Common myeloid progenitor, CD34-positive (primary cell): ENCODE results near the gene ZXDB. TPM values are rescaled to one million over a fixed set of nuclear protein-coding genes. Genes with fewer than 3 reads are reported as not detected.
A peak's percentile ranks its signal among the peaks of the same experiment; 100 is the strongest.
"Not testable (repeated sequence)": the region's sequence is repeated elsewhere in the genome, so short reads cannot be mapped to it uniquely, and the experiment has no call there.

ENCODE experiments used
- CTCF ChIA-PET: fragments of 350-600 bp; sonication (Branson Sonifier 250); formaldehyde crosslinking; loops from one replicate; lab custom pipeline; 2021; ENCODE audit warnings: antibody characterized with exemption; lab: Charles Lee
- POLR2A ChIA-PET: fragments of 350-600 bp; sonication (Branson Sonifier 250); formaldehyde crosslinking; loops from one replicate; lab custom pipeline; 2021; ENCODE audit warnings: antibody characterized with exemption; lab: Charles Lee
- DNase-seq, 3 donors: peaks; one replicate each; pipeline versions ENCODE4 v3.0.0 to v3.0.0-alpha.2; 2013
- H3K27ac ChIP-seq, 2 experiments: 1 replicate in 1 of 2; 2 replicates in 1 of 2; pipeline ENCODE4 v1.7.0; 2013; ENCODE audit warnings: inconsistent platforms in 2 of 2, low read length in 2 of 2, mild to moderate bottlenecking in 2 of 2, low read depth in 1 of 2, moderate library complexity in 1 of 2; ENCODE audit not compliant: severe bottlenecking in 2 of 2, insufficient read depth in 1 of 2, poor library complexity in 1 of 2
- H3K27me3 ChIP-seq, 5 experiments: replicated peaks in 2 of 5; 1 replicate in 3 of 5; 2 replicates in 2 of 5; pipeline versions ENCODE4 v1.6.1 to v1.7.0; 2013; ENCODE audit warnings: low read length in 4 of 5, mild to moderate bottlenecking in 2 of 5, moderate library complexity in 2 of 5, inconsistent platforms in 1 of 5; ENCODE audit not compliant: insufficient read depth in 5 of 5, control insufficient read depth in 4 of 5
- H3K36me3 ChIP-seq, 4 experiments: 1 replicate in 2 of 4; 2 replicates in 2 of 4; pipeline versions ENCODE4 v1.6.1 to v1.7.0; 2013; ENCODE audit warnings: low read length in 3 of 4, control low read depth in 1 of 4, mild to moderate bottlenecking in 1 of 4; ENCODE audit not compliant: control insufficient read depth in 4 of 4, insufficient read depth in 4 of 4
- H3K4me1 ChIP-seq, 4 experiments: 1 replicate in 3 of 4; 2 replicates in 1 of 4; pipeline versions ENCODE4 v1.6.1 to v1.7.1; 2013; ENCODE audit warnings: low read length in 3 of 4, mild to moderate bottlenecking in 3 of 4, control low read depth in 1 of 4, inconsistent platforms in 1 of 4, moderate library complexity in 1 of 4; ENCODE audit not compliant: control insufficient read depth in 4 of 4, insufficient read depth in 4 of 4; ENCODE audit errors: control extremely low read depth in 1 of 4
- H3K4me3 ChIP-seq, 7 experiments: 1 replicate in 4 of 7; 2 replicates in 3 of 7; pipeline versions ENCODE4 v1.5.1 to v1.7.0; 2013; ENCODE audit warnings: mild to moderate bottlenecking in 7 of 7, low read length in 6 of 7, moderate library complexity in 6 of 7, inconsistent platforms in 2 of 7, low read depth in 2 of 7, control low read depth in 1 of 7; ENCODE audit not compliant: insufficient read depth in 4 of 7, control insufficient read depth in 1 of 7; ENCODE audit errors: extremely low read depth in 1 of 7
- H3K9me3 ChIP-seq, 5 experiments: 1 replicate in 4 of 5; 2 replicates in 1 of 5; pipeline versions ENCODE4 v1.6.1 to v1.7.1; 2013; ENCODE audit warnings: low read length in 4 of 5, mild to moderate bottlenecking in 2 of 5, inconsistent platforms in 1 of 5, low read depth in 1 of 5, moderate library complexity in 1 of 5; ENCODE audit not compliant: control insufficient read depth in 4 of 5, insufficient read depth in 2 of 5; ENCODE audit errors: control extremely low read depth in 1 of 5
- WGBS: methylation state at CpG from one replicate; pipeline ENCODE4 v1.1.5; 2013; ENCODE audit not compliant: insufficient coverage; 5-methylcytosine and 5-hydroxymethylcytosine counted together
- polyA plus RNA-seq: library from polyadenylated mRNA; unstranded; fragments of 120-200 nt; gene quantifications from one replicate; pipeline ENCODE4 v1.2.1, GENCODE V29; 2013

The ZXDB gene
- 17.0 TPM for polyA plus RNA-seq

DNA sequence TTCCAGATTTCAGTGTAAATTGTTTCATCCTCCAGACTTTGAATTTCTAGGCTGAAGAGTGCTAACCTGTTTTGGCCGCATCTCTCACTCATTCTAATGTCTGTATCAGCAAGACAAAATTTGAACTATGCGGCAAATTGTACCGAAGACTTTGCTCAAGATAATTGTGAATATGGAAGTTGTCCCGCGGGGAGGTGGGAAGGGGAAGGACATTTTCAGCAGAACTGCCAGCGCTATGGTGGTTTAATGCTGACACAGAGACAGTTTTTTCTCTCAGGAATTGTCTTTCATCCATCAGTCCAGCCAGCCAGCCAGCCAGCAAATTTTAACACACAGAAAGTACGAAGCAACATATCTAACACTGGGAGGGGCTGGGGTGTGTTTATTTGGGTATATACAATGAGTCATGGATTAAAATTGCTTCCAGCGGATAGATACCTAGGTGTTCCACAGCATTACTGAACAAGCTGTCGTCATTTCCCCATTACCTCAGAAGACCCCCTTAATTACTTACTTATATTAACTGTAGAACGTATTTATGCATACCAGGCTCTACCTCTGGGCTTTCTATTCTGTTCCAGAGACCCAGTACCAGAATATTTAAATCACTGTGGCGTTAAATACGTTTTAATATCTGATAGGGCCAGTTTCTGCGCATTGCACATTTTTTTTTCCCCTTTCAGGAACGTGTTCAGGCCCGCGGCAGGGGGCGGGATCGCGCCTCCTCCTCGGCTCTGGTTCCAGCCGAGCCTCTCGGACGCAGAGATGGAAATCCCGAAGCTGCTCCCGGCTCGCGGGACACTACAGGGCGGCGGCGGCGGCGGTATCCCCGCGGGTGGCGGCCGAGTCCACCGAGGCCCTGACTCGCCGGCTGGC is at the start of gene ZXDB:
Gene ZXDB (plus strand): TSS at position 728 of the 876 bp plus-strand sequence. CDS start 38 bp downstream, at position 766.
- CTCF ChIA-PET, H3K9me3 ChIP-seq, POLR2A ChIA-PET, H3K27me3 ChIP-seq, H3K36me3 ChIP-seq: not testable (repeated sequence)
- WGBS: 33% methylated on average over 3 of the region's 39 CpGs
- peaks cover 0 to 13% (median 1%) of the 10 kb centered on the region in 4 experiments for H3K4me1 ChIP-seq
- peak within 1 kb of the TSS; percentile 35 to 76 (median 58) for H3K4me3 ChIP-seq
- peak within 1 kb of the TSS; percentile 46 to 79 for H3K27ac ChIP-seq
- peak; percentile 30 to 74 (median 59) for DNase-seq

DNA sequence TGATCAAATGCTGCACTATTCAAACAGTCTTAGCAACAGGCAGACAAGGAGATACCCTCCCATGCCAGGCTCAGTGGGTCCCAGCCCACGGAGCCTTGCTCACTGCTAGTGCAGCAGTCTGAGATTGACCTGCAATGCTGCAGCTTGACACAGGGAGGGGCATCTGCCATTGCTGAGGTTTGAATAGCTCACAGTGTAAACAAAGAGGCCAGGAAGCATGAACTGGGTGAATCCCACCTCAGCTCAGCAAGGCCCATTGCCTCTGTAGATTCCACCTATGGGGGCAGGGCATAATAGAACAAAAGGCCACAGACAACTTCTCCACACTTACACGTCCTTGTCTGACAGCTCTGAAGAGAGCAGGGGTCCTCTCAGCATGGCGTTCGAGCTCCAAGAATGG is 26.6 kb upstream of the ZXDB start:
- Histone ChIP-seq H3K36me3 (no peaks in the 10 kb centered on the region), H3K27me3 (no peaks in the 10 kb centered on the region), H3K9me3 (peaks cover 0 to 1% (median 0%) of the 10 kb centered on the region in 5 experiments), H3K4me1 (no peaks in the 10 kb centered on the region), H3K27ac (no peak overlapping the region), H3K4me3 (no peak overlapping the region)
- 72% methylated on average over 4 of the region's 4 CpGs for WGBS
- ChIA-PET POLR2A (no interaction called here), CTCF (interaction anchor here (1.1 kb wide), 1 partner anchor 12 kb away, joined by 4 read pairs; no protein-coding TSS in a partner anchor)
- no peak for DNase-seq

DNA sequence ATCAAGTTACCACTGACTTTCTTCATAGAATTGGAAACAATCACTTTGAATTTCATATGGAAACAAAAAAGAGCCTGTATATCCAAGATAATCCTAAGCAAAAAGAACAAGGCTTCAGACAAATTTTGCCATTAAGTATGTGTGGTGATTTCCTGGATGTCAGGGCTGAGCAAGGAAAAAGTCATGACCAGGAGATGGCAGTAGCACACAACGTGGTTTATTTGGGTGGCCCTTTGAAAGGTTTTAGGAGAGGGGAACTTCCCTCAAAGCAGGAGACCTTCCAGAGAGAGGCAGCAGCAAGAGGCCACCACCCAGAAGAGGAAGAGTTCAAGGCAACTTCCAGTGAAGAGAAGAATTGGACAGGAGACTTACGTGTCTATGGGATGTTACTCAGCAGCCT is 18.1 kb upstream of the ZXDB start:
- H3K36me3 ChIP-seq: no peaks in the 10 kb centered on the region
- DNase-seq: peak; percentile 18 to 59 (median 52)
- H3K27me3 ChIP-seq: no peaks in the 10 kb centered on the region
- no peak overlapping the region for H3K4me3 ChIP-seq
- ChIA-PET POLR2A (no interaction called here), CTCF (no interaction called here)
- no peak overlapping the region for H3K27ac ChIP-seq
- H3K9me3 ChIP-seq: no peaks in the 10 kb centered on the region
- no peaks in the 10 kb centered on the region for H3K4me1 ChIP-seq
- WGBS: 33% methylated on average over 1 of the region's 2 CpGs

DNA sequence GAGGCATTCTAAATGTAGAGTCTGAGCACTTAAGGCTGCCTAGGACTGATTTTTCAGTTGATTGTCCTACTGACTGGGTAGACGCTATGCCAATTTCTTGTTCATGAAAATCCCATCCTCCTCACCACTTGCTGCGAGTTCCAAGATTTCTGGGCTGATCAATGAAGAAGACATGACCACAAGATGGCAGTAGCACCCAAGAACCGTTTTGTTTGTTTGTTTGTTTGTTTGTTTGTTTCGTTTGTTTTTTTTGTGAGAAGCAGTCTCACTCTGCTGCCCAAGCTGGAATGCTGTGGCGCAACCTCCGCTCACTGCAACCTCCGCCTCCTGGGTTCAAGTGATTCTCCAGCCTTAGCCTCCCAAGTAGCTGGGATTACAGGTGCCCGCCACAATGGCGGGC is 8.9 kb upstream of the ZXDB start:
- H3K27me3 ChIP-seq, H3K27ac ChIP-seq, H3K36me3 ChIP-seq, POLR2A ChIA-PET, H3K4me1 ChIP-seq, CTCF ChIA-PET, H3K9me3 ChIP-seq, H3K4me3 ChIP-seq: not testable (repeated sequence)
- peak in 1 of 3 donors; percentile 2 for DNase-seq
- 60% methylated on average over 2 of the region's 9 CpGs for WGBS

DNA sequence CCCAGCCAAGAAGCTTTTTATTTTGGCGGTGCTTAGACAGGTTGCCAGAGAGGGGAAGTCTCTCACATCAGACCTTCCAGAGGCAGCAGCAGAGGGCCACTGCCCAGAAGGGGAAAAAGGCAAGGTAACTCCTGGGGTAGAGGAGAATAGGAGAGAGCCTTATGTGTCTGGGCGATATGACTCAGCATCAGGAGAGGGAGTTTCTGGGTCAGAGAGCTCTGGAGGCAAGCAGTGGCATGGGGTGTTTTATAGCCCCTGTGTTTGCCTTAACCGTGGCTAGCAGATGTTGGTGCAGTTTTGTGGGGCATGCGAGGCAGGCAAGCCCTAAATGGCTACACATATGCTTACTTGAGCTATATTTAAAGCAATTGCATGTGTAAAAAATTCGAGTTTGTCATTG is 8.3 kb upstream of the ZXDB start:
- Histone ChIP-seq H3K9me3 (no peaks in the 10 kb centered on the region), H3K4me3 (no peak overlapping the region), H3K27me3 (no peaks in the 10 kb centered on the region), H3K36me3 (no peaks in the 10 kb centered on the region), H3K27ac (no peak overlapping the region), H3K4me1 (no peaks in the 10 kb centered on the region)
- WGBS: 79% methylated on average over 3 of the region's 5 CpGs
- CTCF ChIA-PET: interaction anchor here (0.6 kb wide), 1 partner anchor 237 kb away, joined by 3 read pairs; no protein-coding TSS in a partner anchor
- DNase-seq: peak in 2 of 3 donors; percentile 5 to 18
- POLR2A ChIA-PET: no interaction called here

DNA sequence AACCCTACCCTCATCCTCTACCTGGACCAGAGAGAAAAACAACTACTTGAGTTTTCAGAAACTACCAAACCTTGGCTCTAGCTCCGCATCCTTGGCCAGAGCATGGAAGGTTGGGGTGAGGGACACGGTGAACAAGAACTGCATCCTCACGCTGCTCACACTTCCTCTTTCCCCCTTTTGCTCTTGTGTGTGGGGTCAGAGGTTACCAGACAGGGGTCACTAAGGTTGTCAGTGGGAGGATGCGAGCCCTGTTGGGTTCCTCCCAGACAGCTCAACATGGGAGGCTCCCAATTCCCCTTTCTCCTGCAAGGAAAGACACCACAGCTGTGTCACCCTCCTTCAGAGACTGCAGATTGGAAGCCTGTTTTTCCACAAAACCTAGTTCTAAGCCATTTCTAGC is 5.5 kb upstream of the ZXDB start:
- POLR2A ChIA-PET: no interaction called here
- no peak overlapping the region for H3K27ac ChIP-seq
- H3K27me3 ChIP-seq: no peaks in the 10 kb centered on the region
- no peaks in the 10 kb centered on the region for H3K9me3 ChIP-seq
- DNase-seq: no peak
- WGBS: 80% methylated on average over 4 of the region's 4 CpGs
- CTCF ChIA-PET: no interaction called here
- H3K4me3 ChIP-seq: no peak overlapping the region
- H3K36me3 ChIP-seq: no peaks in the 10 kb centered on the region
- H3K4me1 ChIP-seq: peaks cover 0 to 5% (median 1%) of the 10 kb centered on the region in 4 experiments

DNA sequence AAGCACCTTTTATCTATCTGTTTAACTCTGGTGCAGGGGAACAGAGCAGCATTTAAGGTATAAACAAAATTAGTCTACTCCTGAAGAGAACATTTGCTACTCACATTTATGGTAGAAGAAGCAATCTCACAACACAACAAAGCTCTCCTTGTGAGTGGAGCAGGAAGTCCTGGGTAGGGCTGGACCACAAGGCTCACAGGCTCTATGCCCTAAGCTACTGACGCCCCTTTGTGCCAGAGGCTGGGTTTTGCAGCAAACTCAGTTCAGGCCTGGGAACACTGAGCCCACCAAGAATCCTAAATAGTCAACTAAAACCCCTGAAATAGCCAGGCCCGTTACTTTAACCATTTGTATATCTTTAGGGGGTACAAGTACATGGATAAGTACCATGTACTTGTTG is 4.7 kb upstream of the ZXDB start:
- POLR2A ChIA-PET: no interaction called here
- WGBS: no CpG with 5 or more reads among the region's 2 CpGs

More for the DNA sequence above, 4.7 kb upstream of the ZXDB start:
- Histone ChIP-seq H3K36me3 (no peaks in the 10 kb centered on the region), H3K27me3 (no peaks in the 10 kb centered on the region), H3K9me3 (no peaks in the 10 kb centered on the region), H3K4me1 (peaks cover 0 to 5% (median 1%) of the 10 kb centered on the region in 4 experiments), H3K4me3 (no peak overlapping the region), H3K27ac (no peak overlapping the region)
- DNase-seq: no peak
- CTCF ChIA-PET: no interaction called here
